C1 segment of cervical spinal cord (tissue), 14 donors: ENCODE results near the gene APRT.
"Not testable (repeated sequence)": the region's sequence is repeated elsewhere in the genome, so short reads cannot be mapped to it uniquely, and the experiment has no call there.

Source experiments
- DNase-seq, 14 donors: peaks; one replicate each; lab custom pipeline; 2025; lab: John Stamatoyannopoulos, UW

Gene APRT

DNA sequence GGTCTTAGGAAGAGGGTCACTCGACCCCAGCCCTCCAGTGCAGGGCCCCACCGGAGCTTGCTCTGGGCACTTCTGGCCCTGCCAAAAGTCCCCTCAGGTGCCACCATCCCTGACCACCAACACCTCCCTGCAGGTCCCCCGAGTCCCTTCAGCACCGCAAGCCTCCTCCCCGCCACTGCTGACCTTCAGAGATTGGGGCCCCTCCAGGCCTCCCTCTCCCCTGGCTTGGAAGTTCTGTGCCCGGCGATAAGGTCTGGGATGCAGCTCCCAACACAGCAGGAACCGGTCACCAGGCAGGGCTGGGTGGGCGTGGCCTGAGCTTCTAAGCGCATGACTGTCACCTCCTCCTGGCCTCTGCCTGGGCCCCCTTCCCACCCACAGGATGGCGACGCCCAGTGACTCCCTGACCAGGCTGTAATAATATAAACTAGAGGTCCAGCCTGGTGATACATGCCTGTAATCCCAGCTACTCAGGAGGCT lies 37.9 kb downstream of the APRT start:
- peak in 2 of 14 donors; percentile 12 to 55 for DNase-seq

DNA sequence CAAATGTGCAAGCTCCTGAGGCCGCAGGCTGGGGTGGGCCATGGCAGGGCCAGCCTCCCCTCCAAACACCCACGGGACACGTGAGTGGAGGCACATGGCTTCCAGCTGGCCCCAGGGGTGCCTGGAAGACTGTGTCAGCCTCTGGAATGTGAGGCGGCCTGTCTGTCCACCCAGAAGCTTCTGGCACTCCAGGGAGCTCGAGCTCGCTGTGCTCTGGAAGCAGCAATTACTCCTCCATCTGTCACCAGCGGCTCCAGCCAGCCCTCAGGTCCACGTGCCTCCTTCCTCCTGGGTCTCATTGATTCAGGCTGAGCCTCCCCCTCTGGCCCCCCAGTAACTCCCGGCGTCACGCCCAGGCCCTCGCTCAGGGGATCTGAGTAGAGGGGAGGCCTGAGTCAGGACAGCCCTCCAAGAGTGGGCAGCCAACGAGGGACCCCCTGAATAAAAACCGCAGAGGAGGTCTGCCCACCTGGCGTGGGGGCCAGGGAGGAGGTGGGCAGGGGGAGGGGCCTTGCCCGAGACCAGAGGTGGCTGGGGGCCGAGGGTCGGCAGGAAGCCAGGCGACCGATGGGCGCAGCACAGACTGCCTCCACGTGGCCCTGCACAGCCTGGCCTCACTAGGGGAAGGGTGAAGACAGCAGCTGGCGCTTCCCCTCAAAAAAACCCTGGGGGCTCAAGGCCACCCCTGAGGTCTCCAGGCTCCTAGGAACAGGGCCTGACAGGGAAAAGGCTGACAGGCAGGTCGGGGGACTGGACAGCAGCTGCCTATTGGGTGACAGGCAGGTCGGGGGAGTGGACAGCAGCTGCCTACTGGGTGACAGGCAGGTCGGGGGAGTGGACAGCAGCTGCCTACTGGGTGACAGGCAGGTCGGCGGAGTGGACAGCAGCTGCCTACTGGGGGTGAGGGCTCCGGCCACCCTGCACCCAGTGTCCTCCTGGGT lies 38.6 kb downstream of the APRT start:
- DNase-seq, result peak in 11 of 14 donors; percentile 39 to 80 (median 66)

DNA sequence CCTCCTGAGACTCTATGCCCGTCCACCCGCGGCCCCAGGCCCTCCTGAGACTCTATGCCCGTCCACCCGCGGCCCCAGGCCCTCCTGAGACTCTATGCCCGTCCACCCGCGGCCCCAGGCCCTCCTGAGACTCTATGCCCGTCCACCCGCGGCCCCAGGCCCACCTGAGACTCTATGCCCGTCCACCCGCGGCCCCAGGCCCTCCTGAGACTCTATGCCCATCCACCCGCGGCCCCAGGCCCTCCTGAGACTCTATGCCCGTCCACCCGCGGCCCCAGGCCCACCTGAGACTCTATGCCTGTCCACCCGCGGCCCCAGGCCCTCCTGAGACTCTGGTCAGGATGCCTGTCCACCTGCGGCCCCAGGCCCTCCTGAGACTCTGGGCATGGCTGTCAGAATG lies 39.9 kb downstream of the APRT start:
- not testable (repeated sequence) for DNase-seq

DNA sequence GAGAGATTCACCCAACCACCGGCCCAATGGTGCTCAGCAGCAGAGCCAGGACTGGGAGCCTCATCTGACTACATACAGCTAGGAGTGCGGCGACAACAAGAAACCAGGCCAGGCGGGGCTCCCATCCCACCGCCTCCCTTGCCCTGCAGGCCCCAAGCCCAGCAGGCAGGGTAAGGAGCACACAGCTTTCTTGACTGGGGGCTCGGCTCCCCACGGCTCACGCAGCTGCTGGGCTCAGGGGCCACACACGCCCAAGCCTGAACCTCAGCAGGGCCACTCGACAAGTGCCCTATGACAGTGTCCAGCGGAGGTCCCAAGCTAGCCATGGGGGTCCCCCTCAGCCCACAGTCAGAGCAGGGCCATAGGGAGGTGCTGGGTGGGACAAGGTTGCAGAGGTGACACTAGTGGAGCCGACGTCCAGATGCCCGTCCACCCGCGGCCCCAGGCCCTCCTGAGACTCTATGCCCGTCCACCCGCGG lies 40.4 kb downstream of the APRT start:
- DNase-seq, result no peak

DNA sequence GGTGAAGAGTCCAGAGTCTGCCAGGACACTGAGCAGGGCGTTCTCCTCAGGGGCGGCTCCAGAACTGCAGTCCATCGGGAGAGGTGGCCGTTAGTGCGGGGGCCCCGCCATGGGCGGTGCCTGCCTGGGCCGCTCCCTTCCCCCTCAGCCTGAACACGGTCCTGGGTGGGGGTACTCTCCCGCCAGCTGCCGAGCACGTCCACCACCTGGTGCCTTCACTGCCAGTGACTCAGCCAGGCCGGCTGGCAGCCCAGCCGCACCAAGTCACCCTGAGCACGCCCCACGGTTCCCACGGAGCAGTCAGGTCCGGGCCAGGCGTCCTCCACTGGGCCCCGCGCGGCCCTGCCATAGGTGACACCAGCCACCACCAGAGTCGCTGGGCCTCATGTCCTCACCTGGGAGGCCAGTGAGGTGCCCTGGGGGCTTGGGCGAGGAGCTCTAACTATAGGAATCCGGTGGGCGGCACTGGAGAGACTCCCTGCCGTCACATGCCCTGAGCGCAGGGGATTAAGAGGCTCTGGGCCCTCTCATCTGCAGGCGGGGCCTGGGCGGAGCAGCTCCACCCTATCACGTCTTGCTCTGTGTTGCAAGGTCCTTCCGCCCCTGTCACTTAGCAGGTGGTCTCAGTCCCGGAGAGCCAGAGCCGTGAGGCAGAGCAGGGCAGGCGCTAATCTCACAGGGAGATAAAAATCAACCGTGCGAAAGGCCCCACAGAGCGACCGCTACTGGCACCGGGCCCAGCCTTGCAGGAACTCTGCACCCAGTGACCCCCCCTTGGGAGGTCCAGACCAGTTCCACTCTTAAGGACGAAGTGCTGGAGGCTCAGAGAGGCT lies 41.1 kb downstream of the APRT start:
- peak in 3 of 14 donors; percentile 14 to 57 (median 44) for DNase-seq

DNA sequence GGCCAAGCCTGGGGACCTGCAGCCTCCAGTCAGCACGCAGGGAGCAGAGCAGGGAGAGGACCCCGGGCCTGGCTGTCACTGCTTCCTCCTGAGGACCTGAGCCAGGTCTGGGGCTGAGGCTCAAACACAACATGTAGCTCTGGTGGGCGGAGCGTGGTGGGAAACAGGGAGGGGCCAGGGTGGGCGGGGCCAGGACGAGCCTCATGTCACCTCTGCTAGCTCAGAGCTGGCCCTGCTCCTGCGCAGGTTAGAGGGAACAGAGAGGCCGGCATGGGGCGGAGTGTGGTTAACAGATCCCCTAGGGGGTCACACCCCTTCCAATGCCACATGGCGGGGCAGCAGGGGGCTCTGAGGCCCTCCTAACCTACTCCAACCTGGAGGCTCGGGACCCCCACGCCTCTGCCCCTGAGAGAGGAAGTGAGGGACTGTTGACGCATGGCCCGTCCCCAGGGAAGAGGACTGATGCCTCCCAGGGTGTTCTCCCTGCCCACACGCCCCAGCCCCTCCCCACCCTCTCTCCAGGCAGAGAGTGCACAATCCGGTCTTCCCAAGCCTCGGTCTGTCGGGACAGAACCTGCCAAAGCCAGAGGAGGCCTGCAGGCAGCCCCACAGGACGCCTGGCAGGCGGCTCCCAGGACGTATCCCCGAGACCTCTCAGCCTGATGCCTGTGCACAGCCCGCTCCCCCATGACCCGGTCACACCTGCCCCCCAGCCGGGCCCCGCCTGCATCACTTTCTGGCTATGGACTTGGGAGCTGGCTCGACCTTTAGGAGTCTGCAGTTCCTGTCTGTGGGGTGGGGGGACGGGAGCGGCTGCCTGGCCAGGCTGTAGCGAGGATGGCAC lies 41.9 kb downstream of the APRT start:
- peak in 1 of 14 donors; percentile 26 for DNase-seq

DNA sequence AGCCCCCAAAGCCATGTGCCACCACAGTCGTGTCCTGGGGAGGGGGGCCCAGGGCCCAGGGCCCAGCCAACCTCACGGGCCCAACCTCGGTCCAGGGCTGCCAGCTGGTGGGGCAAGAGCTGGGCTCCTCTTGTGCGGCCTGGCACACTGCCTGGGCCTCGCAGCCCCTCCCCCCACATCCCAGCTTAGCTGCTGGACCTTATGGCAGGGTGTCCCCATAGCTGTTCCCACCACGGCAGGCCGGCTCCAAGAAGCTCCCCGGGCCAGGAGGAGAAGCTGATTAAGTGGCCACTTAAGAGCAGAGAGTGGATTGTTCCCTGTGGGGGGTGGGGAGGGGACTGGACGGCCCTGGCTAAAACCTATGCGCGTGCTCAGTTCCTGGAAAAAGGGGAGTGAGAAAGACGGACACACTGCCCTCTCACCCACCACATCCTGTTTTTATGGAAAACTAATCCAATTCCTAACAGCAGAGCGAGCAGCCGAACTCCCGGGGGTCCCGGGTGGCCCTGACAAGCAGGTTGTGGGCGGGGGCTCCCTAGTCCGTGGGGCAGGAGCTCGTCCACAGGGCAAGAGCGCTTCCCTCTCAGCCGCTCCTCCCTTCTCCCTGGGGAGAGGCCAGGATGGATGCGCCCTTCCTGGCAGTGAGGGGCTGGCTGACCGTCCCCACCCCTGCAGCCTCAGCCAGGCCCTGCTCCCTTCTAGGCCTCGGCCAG lies 43.5 kb downstream of the APRT start:
- DNase-seq, result peak in 7 of 14 donors; percentile 21 to 78 (median 43)

DNA sequence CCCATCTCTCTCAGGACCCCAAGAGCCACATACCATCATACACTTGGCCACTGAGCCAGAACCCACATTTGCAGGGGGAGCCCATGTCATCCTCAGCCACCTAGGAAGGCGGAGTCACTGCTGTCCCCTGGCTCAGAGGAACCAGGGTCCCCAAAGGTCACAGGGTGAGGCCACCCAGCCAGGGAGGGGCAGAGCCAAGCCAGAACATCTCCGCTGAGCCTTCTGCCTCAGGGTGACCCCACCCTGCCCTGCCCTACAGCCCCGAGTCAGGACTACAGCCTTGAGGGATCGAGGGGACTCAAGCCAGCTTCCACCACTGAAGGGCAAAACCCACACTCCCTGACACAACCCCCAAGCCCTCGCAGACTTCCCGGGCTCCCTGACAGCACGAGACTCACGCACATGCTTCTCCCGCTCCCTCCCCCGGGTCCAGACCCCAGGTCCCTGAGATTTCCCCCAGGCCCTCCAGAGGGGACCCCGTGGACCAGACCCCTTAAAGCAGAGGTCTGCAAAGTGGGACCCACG lies 44.1 kb downstream of the APRT start:
- DNase-seq, result no peak

DNA sequence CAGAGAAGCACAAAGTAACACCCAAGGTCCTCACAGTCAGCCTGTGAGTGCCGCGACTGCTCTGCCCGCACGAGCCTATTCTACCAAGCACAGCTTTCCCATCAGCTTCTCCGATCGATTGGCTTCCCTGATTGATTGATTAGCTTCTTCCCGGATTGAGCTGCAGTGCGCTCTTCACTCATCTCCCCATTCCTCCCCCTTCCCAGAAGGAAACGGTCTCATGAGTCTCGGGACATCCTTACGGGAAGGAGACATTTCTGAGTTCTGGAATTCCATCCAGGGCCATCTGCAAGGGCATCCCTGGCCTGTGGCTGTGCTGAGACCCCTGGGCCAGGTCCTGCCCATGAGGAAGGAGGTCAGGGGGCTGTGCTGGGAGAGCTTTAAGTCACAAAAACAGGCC lies 44.8 kb downstream of the APRT start:
- DNase-seq, result no peak

DNA sequence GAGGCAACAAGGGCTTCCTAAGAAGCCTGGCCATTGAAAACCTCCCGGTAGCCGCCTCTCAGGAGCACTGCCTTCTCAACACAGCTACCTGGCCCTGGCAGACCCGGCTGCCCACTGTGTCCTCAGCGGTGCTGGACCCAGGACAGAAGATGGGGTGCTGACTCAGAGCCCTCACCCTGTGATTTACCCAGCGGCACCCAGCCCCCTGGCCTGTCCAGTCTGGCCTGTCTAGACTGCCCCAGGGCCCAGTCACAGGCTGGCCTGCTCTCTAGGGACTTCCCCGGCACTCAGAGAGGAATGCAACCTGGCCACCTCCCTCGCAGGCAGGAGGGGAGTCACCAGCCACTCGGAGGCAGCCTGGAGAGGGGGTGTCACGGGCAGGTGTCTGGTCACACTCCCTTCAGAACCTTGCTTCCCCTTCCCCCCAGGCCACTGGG lies 46.8 kb downstream of the APRT start:
- DNase-seq, result no peak

DNA sequence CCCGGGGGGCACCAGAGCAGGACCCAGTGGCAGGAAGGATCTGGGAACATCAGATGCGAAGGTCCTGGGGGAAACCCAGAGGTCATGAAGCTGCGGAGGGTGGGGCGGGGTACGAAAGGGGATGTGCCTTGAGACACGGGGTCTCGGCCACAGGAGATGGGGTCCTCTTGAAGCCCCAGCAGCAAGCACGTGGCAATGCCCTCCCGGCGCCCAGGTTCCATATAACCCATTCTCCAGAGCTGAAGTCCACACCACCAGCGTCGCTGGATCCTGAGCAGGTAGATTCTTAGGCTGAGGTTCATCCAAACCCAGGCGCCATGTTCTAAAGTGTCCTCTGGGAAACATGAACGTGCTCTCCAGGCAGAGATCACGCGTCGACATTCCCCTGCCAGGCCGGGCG lies 47.6 kb downstream of the APRT start:
- DNase-seq, result no peak

DNA sequence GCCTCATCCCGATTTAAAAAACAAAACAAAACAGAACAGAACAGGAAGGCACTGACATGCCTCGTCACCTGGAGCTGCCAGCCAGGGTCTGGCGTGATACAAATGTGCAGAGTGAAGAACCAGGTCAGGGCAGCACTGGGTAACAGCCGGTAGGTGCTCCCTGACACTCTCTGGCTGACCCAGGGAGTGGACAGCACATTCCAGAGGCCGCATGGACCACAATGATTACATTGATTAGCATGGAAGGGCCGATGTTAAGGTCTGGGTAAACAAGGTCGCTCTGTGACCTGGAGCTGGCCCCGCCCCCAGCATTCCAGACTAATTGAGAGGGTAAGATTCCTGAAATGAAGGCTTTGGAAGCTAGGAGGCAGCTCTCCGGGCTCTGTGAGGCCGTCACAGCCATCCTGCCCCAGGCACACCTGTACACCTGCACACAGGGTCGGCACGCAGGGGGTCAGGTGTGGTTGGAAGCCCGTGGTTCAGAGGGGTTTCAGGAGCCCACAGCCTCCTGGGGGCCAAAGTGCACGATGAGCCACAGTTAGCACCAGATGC lies 48.1 kb downstream of the APRT start:
- DNase-seq, result no peak

DNA sequence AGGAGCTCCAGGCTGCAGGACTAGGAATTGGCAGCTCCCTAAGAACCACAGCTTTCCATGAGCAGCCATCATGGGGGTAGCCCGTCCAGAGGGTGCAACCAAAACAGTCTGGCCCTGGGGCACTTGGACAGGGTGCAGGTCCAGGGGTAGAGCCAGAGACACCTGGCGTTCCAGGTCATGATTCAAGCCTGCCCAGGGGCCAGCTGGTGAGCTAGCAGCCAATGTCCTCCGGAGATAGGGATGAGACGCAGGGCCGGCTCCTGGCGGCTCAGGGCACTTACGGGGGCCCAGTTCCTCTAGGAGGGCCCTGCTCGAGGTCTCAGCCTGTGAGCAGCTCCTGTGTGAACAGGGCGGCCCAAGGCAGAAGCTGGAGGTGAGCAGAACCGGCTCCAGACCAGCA lies 48.8 kb downstream of the APRT start:
- DNase-seq, result no peak

DNA sequence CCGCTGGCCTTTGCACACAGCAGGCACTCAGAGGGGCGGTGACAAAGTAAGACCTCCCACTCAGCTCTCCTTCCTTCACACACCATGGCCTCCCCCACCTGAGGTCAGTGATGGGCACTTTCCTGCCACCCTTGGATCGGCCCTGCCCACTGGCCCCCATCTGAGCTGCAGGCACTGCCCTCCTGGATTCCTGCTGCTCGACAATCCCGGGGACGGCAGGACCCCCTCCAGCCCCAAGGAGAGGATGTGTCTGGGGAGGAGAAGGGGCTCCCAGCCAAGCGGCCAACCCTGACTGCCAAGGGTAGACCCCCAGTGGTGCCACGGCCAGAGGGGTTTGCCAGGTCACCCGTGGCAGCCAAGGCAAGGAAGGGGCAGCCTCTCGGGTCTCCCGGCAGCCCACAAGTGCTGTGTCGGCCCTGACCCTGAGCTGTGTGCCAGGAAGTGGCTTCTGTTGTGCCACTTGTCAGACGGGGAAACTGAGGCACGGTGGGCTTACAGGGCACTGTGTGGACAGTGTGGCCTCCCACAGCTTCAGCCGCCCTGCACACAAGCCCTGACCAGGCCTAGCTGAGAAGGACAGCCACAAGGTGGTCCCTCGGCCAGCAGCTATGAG lies 49.4 kb downstream of the APRT start:
- no peak for DNase-seq

DNA sequence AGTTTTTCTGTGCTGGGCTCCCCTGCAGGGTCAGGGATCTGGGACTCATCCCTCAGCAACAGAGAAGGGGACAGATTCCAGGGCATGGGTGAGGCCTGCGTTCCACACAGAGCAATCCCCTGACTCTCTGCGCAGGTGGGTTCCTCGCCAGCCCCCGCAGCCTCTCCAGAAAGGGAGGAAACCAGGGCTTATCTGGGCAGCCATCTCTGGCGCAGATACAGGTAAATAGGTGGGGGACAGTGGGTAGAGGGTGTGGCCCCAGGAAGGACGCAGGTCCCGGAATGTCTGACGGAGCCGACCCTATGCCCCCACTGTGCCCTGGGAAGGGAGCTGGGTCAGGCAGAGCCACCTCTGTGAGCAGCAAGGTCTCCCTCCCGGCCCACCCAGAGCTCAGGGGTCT lies 49.9 kb downstream of the APRT start:
- no peak for DNase-seq

DNA sequence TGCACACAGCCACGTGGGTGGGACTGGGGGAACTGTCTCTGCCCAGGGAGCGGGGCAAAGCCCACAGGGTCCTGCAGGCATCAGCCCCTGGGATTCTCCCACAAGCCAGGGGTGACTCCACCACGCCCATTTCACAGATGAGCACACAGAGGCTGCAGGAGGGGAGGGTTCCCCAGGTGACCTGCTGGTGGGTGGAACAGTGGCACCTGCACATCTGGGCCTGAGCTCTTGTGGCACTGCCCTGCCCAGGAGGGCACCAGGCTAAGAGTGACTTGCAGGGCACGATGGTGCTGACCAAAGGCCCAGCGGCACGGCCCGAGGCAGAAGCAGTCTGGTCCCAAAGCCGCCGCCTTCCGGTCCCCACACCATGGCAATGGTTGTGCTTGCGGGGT lies 50.6 kb downstream of the APRT start:
- DNase-seq, result no peak

DNA sequence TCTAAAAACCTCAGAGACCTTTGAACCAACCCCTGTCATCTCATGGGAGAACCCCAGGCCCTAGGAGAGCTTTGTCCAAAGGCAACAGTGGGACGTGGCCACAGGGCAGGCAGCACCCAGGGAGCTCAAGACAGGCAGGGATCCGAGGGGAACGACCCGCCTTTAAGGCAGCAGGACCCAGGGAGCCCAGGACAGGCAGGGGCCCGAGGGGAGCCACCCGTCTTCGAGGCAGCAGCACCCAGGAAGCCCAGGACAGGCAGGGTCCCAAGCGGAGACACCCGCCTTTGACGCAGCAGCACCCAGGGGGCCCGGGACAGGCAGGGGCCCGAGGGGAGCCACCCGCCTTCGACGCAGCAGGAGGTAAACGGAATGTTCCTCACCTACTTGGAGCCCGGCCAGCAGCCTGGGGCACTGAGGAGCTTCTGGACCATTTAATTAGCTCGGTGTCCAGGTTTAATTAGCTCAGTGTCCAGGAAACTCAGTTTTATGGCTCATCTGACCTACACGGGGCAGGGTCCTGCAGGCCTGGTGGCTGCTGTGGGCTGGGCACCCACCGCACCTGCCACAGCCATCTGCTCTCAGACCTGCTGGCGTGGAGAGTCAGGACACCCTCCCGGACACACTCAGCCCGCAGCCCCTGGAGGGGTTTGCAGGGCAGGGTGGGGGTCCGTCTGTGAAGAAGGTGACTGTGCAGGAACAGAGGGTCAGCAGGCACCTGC lies 51.1 kb downstream of the APRT start:
- no peak for DNase-seq

DNA sequence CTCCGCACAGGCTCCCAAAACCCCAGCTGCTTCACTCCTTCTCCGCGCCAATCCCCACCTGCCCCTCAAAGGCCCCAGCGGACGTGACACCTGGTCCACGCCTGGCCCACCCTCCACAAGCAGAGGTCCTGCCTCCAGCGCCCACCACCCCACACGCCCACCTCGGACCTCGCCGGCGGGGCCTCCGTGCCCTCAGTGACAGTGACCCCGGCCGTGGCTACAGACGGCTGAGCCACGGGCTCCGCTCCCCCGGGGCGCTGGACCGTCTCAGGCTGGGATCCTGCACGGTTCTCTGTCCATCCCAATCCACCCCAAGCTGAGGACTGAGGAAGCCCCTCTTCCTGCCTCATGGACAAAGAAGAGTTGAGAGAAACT lies 51.8 kb downstream of the APRT start:
- DNase-seq, result no peak
